GM12875 (cell line): ENCODE measurements around the gene ADGRG6.

Source experiments
- H3K4me3 ChIP-seq: one replicate; pipeline ENCODE4 v1.5.1; 2011; ENCODE audit warnings: low read depth, low read length, control low read depth
- TF ChIP-seq, protein P1 (sequence below): IDR thresholded peaks from 2 replicates; pipeline ENCODE4 v1.5.1; 2011; ENCODE audit warnings: low read depth, mild to moderate bottlenecking, control low read depth, inconsistent platforms, low read length, moderate library complexity, borderline replicate concordance; ENCODE audit not compliant: insufficient read depth

The ADGRG6 gene

DNA sequence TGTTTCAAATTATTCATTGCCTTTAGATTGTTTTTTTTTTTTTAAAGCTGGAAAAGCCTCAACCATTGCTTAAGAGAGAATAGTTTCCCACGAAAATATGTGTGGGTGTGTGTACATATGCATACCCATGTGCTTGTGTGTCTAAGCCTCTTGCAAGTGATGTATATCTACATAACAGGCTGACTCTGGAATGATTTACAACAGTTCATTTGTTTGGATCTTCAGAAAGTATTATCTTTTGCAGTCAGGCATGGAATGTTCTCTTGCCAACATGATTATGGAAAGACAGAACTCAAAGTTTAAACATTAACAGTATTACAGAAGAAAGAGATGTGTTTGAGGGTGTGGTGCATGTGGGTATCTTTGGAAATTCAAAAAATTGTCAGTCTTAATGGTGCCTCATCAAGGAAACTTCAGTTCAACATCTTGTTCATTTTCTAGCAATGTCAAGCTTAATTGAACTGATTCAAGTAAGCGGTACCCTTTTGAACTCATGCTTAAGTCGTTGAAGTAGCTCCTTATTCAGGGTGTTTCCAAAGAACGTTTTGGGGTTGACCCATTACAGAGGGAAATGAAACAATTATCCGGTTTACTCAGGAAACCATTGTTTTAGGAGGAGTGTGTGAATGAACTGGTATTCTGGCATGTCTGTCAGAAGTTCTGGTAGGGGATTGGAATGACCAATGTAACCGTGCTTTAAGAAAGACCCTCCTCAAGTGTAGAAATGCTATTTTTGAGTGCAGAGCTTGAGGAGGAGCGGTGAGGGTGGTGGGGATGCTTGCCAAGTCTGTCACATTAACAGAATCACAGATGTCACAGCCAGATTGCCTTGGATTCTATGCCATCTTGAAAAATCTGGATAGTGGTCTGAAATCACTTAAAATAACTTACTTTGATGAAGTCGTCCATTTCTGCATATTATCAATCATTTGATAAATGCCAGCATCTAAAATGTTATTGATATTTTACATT lies 60.3 kb downstream of the ADGRG6 start:
- no peak overlapping the region for H3K4me3 ChIP-seq
- TF ChIP-seq, protein P1, sequence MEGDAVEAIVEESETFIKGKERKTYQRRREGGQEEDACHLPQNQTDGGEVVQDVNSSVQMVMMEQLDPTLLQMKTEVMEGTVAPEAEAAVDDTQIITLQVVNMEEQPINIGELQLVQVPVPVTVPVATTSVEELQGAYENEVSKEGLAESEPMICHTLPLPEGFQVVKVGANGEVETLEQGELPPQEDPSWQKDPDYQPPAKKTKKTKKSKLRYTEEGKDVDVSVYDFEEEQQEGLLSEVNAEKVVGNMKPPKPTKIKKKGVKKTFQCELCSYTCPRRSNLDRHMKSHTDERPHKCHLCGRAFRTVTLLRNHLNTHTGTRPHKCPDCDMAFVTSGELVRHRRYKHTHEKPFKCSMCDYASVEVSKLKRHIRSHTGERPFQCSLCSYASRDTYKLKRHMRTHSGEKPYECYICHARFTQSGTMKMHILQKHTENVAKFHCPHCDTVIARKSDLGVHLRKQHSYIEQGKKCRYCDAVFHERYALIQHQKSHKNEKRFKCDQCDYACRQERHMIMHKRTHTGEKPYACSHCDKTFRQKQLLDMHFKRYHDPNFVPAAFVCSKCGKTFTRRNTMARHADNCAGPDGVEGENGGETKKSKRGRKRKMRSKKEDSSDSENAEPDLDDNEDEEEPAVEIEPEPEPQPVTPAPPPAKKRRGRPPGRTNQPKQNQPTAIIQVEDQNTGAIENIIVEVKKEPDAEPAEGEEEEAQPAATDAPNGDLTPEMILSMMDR: no peak

GRCh38 chr6:142367061-142367460 lies 65.3 kb downstream of the ADGRG6 start:
- TF ChIP-seq, protein P1: no peak

GRCh38 chr6:142367501-142368018 lies 65.8 kb downstream of the ADGRG6 start:
- H3K4me3 ChIP-seq: no peak overlapping the region
- TF ChIP-seq, protein P1: no peak

More at GRCh38 chr6:142367061-142367460, 65.3 kb downstream of the ADGRG6 start:
- H3K4me3 ChIP-seq: no peak overlapping the region

DNA sequence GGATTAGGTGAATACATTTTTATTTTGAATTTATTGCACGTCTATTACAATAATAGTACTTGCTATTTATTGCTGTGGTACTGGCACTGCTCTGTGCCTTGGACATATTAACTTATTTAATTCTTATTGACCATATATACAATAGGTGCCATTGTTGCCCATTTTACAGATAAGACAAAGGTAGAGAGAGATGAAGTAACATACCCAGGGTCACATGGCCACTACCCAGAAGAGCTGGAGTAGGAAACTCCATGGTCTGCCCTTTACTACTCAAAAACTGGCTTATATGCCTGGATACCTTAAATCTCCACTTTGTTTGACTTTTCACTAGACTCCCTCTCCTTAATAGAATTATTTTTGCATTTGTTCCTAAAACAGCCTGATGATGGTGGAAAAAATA lies 67.5 kb downstream of the ADGRG6 start:
- TF ChIP-seq, protein P1: no peak

GRCh38 chr6:142372348-142372747 lies 70.5 kb downstream of the ADGRG6 start:
- TF ChIP-seq, protein P1: no peak

More for the DNA sequence above, 67.5 kb downstream of the ADGRG6 start:
- no peak overlapping the region for H3K4me3 ChIP-seq

GRCh38 chr6:142373268-142374090 lies 71.7 kb downstream of the ADGRG6 start:
- TF ChIP-seq, protein P1: no peak
- no peak overlapping the region for H3K4me3 ChIP-seq

More at GRCh38 chr6:142372348-142372747, 70.5 kb downstream of the ADGRG6 start:
- no peak overlapping the region for H3K4me3 ChIP-seq
